VCaP (cell line): Measurements from ENCODE around the gene DPF1.

Experiments
- H3K27ac ChIP-seq: fragments of 450-650 bp; 2 replicates; pipeline ENCODE4 v1.5.1; 2017
- CTCF ChIP-seq: fragments of 450-650 bp; conservative IDR thresholded peaks from 2 replicates; pipeline ENCODE4 v1.5.1; 2017; ENCODE audit warnings: mild to moderate bottlenecking, moderate library complexity

DPF1 gene

GRCh38 chr19:38194061-38194701 is 29.8 kb downstream of the DPF1 start:
- TF ChIP-seq CTCF = no peak
- H3K27ac ChIP-seq = no peak overlapping the region

GRCh38 chr19:38193445-38193844 is 30.6 kb downstream of the DPF1 start:
- TF ChIP-seq CTCF = no peak
- no peak overlapping the region for H3K27ac ChIP-seq

GRCh38 chr19:38191747-38192146 is 32.3 kb downstream of the DPF1 start:
- H3K27ac ChIP-seq = no peak overlapping the region
- TF ChIP-seq CTCF = no peak

GRCh38 chr19:38190793-38191192 is 33.2 kb downstream of the DPF1 start:
- TF ChIP-seq CTCF = no peak
- H3K27ac ChIP-seq = no peak overlapping the region

- no peak for TF ChIP-seq CTCF
- no peak overlapping the region for H3K27ac ChIP-seq
Observed at GRCh38 chr19:38190061-38190460, 34.0 kb downstream of the DPF1 start.

- TF ChIP-seq CTCF = no peak
- no peak overlapping the region for H3K27ac ChIP-seq
Observed at GRCh38 chr19:38185562-38185961, 38.5 kb downstream of the DPF1 start.

GRCh38 chr19:38184815-38185214 is 39.2 kb downstream of the DPF1 start:
- H3K27ac ChIP-seq = no peak overlapping the region
- no peak for TF ChIP-seq CTCF
